Upper lobe of left lung (tissue), 4 donors: Measurements from ENCODE around the gene DONSON.

Source experiments
- EP300 ChIP-seq, 4 donors: sonication (generic); formaldehyde crosslinking; IDR thresholded peaks; one replicate each; pipeline ENCODE4 v1.5.1; 2017; ENCODE audit warnings: antibody characterized with exemption in 4 of 4, control low read depth in 2 of 4
- POLR2A ChIP-seq, 4 donors: fragments of 450-650 bp; IDR thresholded peaks; one replicate each; pipeline ENCODE4 v1.5.1; 2016 to 2017; ENCODE audit warnings: antibody characterized with exemption in 4 of 4, mild to moderate bottlenecking in 2 of 4
- POLR2AphosphoS5 ChIP-seq, 2 donors: sonication (generic); formaldehyde crosslinking; IDR thresholded peaks; one replicate each; pipeline ENCODE4 v1.5.1; 2017; ENCODE audit warnings: antibody characterized with exemption in 2 of 2
- TF ChIP-seq, protein P1 (sequence below), 6 experiments: fragments of 450-650 bp in 4 of 6; fragments of 200-600 bp in 2 of 6; sonication (generic) in 2 of 6; IDR thresholded peaks; one replicate each; pipeline ENCODE4 v1.5.1; 2016 to 2019; ENCODE audit warnings: antibody characterized with exemption in 6 of 6

DNA sequence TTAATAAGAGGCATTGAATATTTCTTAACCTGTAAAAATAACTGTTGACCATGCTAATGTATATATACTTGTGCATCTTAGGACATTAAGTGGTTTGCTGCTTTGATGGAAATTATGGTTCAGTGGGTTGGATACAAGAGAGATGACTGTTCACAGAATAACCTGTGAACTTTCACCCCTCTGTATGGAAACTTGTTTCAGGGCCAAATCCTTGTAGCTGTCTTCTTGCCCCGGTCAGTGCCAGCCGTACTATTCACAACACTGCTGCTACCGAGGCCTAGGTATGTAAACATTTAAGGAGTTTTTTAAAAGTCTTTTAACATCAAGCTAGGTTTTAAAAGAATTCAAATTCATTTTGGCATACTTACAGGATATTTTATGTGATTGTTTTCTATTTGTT lies 16.1 kb downstream of the DONSON start:
- TF ChIP-seq, protein P1, sequence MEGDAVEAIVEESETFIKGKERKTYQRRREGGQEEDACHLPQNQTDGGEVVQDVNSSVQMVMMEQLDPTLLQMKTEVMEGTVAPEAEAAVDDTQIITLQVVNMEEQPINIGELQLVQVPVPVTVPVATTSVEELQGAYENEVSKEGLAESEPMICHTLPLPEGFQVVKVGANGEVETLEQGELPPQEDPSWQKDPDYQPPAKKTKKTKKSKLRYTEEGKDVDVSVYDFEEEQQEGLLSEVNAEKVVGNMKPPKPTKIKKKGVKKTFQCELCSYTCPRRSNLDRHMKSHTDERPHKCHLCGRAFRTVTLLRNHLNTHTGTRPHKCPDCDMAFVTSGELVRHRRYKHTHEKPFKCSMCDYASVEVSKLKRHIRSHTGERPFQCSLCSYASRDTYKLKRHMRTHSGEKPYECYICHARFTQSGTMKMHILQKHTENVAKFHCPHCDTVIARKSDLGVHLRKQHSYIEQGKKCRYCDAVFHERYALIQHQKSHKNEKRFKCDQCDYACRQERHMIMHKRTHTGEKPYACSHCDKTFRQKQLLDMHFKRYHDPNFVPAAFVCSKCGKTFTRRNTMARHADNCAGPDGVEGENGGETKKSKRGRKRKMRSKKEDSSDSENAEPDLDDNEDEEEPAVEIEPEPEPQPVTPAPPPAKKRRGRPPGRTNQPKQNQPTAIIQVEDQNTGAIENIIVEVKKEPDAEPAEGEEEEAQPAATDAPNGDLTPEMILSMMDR (IDR thresholded peaks at IDR 0.05): no peak
- TF ChIP-seq EP300 (IDR thresholded peaks at IDR 0.05): no peak
- no peak for TF ChIP-seq POLR2A (IDR thresholded peaks at IDR 0.05)
- TF ChIP-seq POLR2AphosphoS5 (IDR thresholded peaks at IDR 0.05): no peak
